ENCODE results near the gene CDKL2.
"Not testable (repeated sequence)": the region's sequence is repeated elsewhere in the genome, so short reads cannot be mapped to it uniquely, and the experiment has no call there.

The CDKL2 gene

DNA sequence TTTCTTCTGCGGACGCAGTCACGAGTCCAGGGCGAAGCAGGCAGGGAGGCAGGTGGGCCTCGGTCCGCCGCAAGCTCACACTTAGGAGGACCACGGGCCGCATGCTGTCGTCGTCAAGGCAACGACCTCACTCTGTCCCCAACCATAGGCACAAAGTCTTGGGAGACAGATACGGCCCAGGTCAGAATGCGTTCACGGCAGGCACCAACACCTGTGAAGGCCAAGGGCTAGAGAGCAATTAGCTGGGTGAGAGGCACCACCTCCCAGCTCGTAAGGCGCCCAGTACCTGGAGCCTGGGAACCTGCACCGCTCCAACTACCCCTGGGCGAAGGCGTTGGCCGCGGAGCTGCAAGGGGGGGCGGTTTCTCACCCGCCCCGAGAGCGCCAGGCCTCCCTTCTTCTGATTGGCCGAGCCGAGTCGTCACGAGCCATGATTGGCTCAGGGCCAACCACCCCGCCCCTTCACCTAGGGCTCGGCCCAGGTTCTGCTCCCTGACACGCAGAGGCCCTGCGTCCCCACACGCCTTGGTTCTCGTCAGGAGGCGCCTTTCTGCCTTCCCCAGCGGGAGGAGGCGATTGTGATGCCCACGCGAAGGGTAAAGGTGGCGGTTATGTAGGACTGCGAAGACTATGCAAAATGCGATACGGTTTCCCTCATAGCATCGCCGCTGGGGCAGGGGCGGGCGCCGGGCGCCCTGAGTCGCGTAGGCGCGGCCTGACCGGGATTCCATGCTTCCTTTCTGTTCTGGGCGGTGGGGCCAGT is at the start of gene CDKL2:
Gene CDKL2, minus strand, starts transcription at position 355 of the 763 bp plus-strand sequence. CDS start 4,540 bp downstream, outside the sequence.
- peak; percentile 91 for DNase-seq

DNA sequence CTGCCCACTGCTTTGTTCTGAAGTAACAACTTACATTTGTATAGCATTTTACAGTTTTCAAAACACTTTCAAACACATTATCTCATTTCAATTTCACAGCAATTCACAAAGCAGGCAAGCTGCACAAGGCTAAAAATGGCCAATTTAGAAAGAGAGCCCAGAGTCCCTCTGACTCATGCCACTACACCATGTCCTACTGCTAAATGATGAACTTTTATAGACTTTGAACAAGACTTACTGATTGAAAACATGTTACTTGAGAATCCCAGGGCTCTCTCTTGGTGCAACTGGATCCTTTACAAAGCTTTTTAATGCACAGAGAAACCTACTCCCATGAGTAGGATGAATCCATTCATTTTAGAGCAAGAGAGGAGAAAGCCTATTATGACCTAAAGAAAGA is 48.6 kb upstream of the CDKL2 start:
- no peak for DNase-seq

GRCh38 chr4:75678473-75678872 is 48.1 kb upstream of the CDKL2 start:
- no peak for DNase-seq

- no peak for DNase-seq
These were observed 44.7 kb upstream of the CDKL2 start for GRCh38 chr4:75675004-75675531.

DNA sequence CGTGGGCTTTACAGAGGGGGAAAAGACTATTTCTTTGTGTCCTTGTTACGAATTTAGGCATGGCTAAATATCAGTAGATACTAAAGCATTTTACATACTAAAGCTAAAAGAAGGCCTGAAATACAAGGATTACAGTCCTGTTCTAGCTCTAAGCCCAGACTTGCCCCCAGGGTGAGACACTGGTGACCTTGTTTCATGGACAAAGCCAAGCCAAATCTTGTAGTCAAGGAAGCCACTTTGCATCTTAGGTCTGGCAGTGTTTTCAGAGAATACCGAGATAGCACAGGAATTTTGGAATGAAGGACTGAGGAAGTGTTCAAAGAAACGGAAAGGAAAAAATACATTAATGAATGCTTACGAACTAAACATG is 43.6 kb upstream of the CDKL2 start:
- DNase-seq = no peak

- peak; percentile 97 for DNase-seq
These were observed 43.0 kb upstream of the CDKL2 start, which contains the start of gene G3BP2 for GRCh38 chr4:75673027-75673958. G3BP2 (minus strand) TSS chr4:75673411; CDS start chr4:75662025, 11,386 bp downstream.

GRCh38 chr4:75672461-75673026 is 42.2 kb upstream of the CDKL2 start:
- DNase-seq = peak; percentile 75

- DNase-seq = no peak
These were observed 41.6 kb upstream of the CDKL2 start for GRCh38 chr4:75671802-75672421.

GRCh38 chr4:75668596-75668995 is 38.3 kb upstream of the CDKL2 start:
- no peak for DNase-seq

- DNase-seq = not testable (repeated sequence)
These were observed 37.3 kb upstream of the CDKL2 start for GRCh38 chr4:75667636-75668035.

- DNase-seq = no peak
These were observed 36.0 kb upstream of the CDKL2 start for GRCh38 chr4:75666299-75666698.

- not testable (repeated sequence) for DNase-seq
These were observed 34.3 kb upstream of the CDKL2 start for GRCh38 chr4:75664604-75665003.

DNA sequence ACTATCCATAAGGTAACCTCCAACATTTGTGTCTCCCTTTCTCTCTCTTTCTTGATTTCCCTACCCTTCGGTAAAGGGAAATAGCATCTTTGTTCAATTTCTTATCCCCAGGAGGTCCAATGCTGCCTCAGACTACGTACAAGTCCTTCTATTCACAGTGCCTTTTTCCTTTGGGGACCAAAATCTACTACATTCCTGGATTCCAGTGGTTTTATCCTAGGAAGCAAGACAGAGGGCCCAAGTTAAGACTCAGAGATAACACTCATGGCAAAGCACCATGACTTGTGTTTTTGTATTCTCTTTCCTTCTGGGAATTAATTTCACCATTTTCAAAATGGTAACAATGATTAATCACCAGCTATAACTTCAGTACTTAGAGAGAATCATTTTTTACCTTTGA is 32.3 kb upstream of the CDKL2 start:
- DNase-seq = no peak

GRCh38 chr4:75660491-75660890 is 30.2 kb upstream of the CDKL2 start:
- no peak for DNase-seq

- DNase-seq = no peak
These were observed 29.2 kb upstream of the CDKL2 start for GRCh38 chr4:75659512-75660031.

- no peak for DNase-seq
These were observed 28.5 kb upstream of the CDKL2 start for GRCh38 chr4:75658876-75659275.

DNA sequence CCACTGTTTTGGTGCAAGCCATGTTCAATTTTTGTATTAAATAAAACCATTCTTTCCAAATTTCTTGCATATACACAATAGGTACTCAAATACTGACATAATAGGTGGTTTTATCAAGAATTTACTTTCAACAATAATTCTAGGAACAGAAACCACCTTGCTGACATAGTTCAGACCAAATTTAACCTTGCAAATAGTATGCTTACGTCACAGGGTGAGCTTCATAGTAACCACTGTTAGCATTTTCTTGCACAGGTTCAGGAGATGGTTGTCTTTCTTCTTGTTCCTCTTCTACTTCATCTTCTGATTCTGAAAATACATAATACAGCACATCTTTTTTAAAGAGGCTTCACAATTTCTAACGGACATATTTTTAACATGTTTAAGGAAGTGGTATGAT is 25.2 kb upstream of the CDKL2 start:
- no peak for DNase-seq

- DNase-seq = no peak
These were observed 24.6 kb upstream of the CDKL2 start for GRCh38 chr4:75654905-75655304.

GRCh38 chr4:75653845-75654503 is 23.6 kb upstream of the CDKL2 start:
- DNase-seq = no peak

- no peak for DNase-seq
These were observed 13.8 kb upstream of the CDKL2 start for GRCh38 chr4:75644095-75644494.

DNA sequence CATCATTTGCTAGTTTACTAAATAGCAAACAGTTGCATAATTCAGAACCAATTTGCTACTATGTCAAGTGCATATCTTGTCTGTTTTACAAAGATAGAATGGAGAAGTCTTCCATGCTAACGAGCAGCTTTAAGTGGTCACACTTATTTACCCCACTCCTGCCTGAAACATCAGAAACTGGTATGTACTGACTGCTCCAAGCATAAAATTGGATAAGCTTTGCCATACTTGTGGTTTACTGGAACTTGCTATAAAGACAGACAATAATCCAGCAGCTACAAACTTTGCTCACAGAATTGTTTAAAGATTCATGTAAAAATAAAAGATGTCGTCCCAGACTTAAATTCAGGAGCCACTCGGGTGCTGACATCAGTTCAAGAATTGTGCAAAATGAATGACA is 13.3 kb upstream of the CDKL2 start:
- no peak for DNase-seq

GRCh38 chr4:75639124-75639695 is 8.9 kb upstream of the CDKL2 start:
- DNase-seq = no peak
